DND-41 (cell line): ENCODE data around the gene RAPGEF2.
"Not testable (repeated sequence)": the region's sequence is repeated elsewhere in the genome, so short reads cannot be mapped to it uniquely, and the experiment has no call there.

Experiments
- ATAC-seq: fragments of 200-7000 bp; cut with Tn5 transposase; 3 replicates; pipeline ENCODE4 v1.9.1; 2021; ENCODE audit warnings: low read depth; ENCODE audit not compliant: insufficient read depth
- DNase-seq: peaks from one replicate; pipeline ENCODE4 v3.0.0-alpha.2; 2020
- H2AFZ ChIP-seq: 2 replicates; pipeline ENCODE4 v1.6.0; 2012; ENCODE audit warnings: low read depth, low read length
- H3K27ac ChIP-seq: 2 replicates; pipeline ENCODE4 v1.5.1; 2012; ENCODE audit warnings: low read length, inconsistent platforms
- H3K27me3 ChIP-seq: fragments of 200-600 bp; sonication (generic); 2 replicates; pipeline ENCODE4 v1.6.0; 2012; ENCODE audit warnings: low read length, mild to moderate bottlenecking, inconsistent platforms; ENCODE audit not compliant: insufficient read depth, poor library complexity
- H3K36me3 ChIP-seq: 2 replicates; pipeline ENCODE4 v1.5.1; 2012; ENCODE audit warnings: low read length, inconsistent platforms; ENCODE audit not compliant: insufficient read depth
- H3K4me1 ChIP-seq: 2 replicates; pipeline ENCODE4 v1.5.1; 2012; ENCODE audit warnings: mild to moderate bottlenecking, low read length; ENCODE audit not compliant: insufficient read depth
- H3K4me2 ChIP-seq: 2 replicates; pipeline ENCODE4 v1.6.0; 2012; ENCODE audit warnings: mild to moderate bottlenecking, moderate library complexity, low read length, inconsistent platforms; ENCODE audit not compliant: insufficient read depth
- H3K4me3 ChIP-seq, 2 experiments: fragments of 200-600 bp in 1 of 2; shearing (Covaris generic) in 1 of 2; 2 replicates each; pipeline ENCODE4 v1.5.1; 2012 to 2016; ENCODE audit warnings: inconsistent platforms in 2 of 2, low read length in 2 of 2, mild to moderate bottlenecking in 2 of 2, low read depth in 1 of 2, moderate library complexity in 1 of 2
- H3K79me2 ChIP-seq: 2 replicates; pipeline ENCODE4 v1.6.0; 2012; ENCODE audit warnings: low read length, inconsistent platforms; ENCODE audit not compliant: insufficient read depth
- H3K9ac ChIP-seq: 2 replicates; pipeline ENCODE4 v1.6.0; 2012; ENCODE audit warnings: low read depth, mild to moderate bottlenecking, inconsistent platforms, low read length, moderate library complexity
- H3K9me3 ChIP-seq: 2 replicates; pipeline ENCODE4 v1.5.1; 2012; ENCODE audit warnings: low read length, moderate library complexity, mild to moderate bottlenecking, inconsistent platforms; ENCODE audit not compliant: insufficient read depth, severe bottlenecking
- H4K20me1 ChIP-seq: 2 replicates; pipeline ENCODE4 v1.6.0; 2012; ENCODE audit warnings: low read length; ENCODE audit not compliant: insufficient read depth
- EZH2 ChIP-seq: IDR thresholded peaks from 3 replicates; pipeline ENCODE4 v1.6.1; 2012; ENCODE audit warnings: borderline replicate concordance, low read depth, mild to moderate bottlenecking, moderate library complexity, low read length, inconsistent platforms; ENCODE audit not compliant: severe bottlenecking
- TF ChIP-seq, protein P1 (sequence below): IDR thresholded peaks from 2 replicates; pipeline ENCODE4 v1.5.1; 2012; ENCODE audit warnings: borderline replicate concordance, low read length, moderate library complexity, mild to moderate bottlenecking; ENCODE audit not compliant: poor library complexity, severe bottlenecking; ENCODE audit errors: extremely low read depth

The RAPGEF2 gene

DNA sequence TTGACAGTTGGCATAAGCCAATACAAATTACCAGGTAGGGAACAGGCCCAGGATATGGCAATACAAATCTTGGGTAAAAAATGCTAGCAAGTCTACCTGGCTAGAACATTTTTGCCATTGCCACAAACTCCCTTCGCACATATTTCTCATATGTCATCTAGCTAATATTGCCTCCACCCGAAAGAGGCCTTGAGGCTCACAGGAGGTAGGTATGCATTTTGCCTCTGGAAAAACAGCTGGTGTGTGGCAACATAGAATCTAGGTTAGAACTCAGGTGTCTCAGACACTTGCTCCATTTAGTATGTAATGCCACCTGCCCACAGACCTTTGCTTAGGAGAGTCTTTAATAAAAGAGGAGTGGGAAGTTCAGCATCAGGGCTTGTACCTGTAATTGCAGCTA is 16.3 kb upstream of the RAPGEF2 start:
- no peak for ATAC-seq
- H3K79me2 ChIP-seq, result no peaks in the 10 kb centered on the region
- H3K9ac ChIP-seq, result no peak overlapping the region
- no peaks in the 10 kb centered on the region for H3K36me3 ChIP-seq
- no peaks in the 10 kb centered on the region for H4K20me1 ChIP-seq
- H3K9me3 ChIP-seq, result no peaks in the 10 kb centered on the region
- no peaks in the 10 kb centered on the region for H3K27me3 ChIP-seq
- H3K4me1 ChIP-seq, result no peaks in the 10 kb centered on the region
- DNase-seq, result no peak
- TF ChIP-seq, protein P1, sequence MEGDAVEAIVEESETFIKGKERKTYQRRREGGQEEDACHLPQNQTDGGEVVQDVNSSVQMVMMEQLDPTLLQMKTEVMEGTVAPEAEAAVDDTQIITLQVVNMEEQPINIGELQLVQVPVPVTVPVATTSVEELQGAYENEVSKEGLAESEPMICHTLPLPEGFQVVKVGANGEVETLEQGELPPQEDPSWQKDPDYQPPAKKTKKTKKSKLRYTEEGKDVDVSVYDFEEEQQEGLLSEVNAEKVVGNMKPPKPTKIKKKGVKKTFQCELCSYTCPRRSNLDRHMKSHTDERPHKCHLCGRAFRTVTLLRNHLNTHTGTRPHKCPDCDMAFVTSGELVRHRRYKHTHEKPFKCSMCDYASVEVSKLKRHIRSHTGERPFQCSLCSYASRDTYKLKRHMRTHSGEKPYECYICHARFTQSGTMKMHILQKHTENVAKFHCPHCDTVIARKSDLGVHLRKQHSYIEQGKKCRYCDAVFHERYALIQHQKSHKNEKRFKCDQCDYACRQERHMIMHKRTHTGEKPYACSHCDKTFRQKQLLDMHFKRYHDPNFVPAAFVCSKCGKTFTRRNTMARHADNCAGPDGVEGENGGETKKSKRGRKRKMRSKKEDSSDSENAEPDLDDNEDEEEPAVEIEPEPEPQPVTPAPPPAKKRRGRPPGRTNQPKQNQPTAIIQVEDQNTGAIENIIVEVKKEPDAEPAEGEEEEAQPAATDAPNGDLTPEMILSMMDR, result no peak
- TF ChIP-seq EZH2, result no peak
- no peak overlapping the region for H3K27ac ChIP-seq
- no peak overlapping the region for H2AFZ ChIP-seq
- H3K4me3 ChIP-seq, result no peak overlapping the region
- no peak overlapping the region for H3K4me2 ChIP-seq

DNA sequence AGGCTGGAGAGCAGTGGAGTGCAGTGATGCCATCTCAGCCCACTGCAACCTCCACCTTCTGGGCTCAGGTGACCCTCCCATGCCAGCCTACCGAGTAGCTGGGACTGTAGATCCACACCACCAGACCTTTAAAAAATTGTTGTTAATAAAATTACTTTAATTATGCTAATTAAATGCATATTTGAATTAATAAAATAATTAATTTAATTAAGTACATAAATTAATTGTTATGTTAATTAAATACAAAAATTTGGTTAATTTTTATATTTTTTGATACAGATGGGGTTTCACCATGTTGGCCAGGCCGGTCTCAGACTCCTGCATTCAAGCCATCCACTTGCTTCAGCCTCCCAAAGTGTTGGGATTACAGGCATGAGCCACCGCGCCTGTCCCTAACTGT is 12.6 kb upstream of the RAPGEF2 start:
- Histone ChIP-seq H3K27ac (no peak overlapping the region), H3K36me3 (no peaks in the 10 kb centered on the region), H3K9ac (no peak overlapping the region), H3K79me2 (no peaks in the 10 kb centered on the region), H3K27me3 (no peaks in the 10 kb centered on the region), H4K20me1 (no peaks in the 10 kb centered on the region), H3K4me2 (no peak overlapping the region), H2AFZ (no peak overlapping the region), H3K4me1 (no peaks in the 10 kb centered on the region), H3K9me3 (no peaks in the 10 kb centered on the region), H3K4me3 (no peak overlapping the region)
- no peak for TF ChIP-seq EZH2
- TF ChIP-seq, protein P1, result no peak
- ATAC-seq (no peak), DNase-seq (no peak)

DNA sequence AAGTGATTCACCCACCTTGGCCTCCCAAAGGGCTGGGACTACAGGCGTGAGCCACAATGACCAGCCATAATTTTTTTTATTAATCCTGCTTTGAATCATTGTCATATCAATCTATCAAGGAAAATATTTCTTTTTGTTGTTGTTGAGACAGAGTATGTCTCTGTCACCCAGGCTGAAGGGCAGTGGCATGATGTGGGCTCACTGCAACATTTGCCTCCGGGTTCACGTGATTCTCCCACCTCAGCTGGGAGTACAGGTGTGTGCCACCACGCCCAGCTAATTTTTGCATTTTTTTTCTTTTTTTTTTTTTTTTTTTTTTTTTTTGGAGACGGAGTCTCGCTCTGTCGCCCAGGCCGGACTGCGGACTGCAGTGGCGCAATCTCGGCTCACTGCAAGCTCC is 8.7 kb upstream of the RAPGEF2 start:
- H3K4me2 ChIP-seq, H3K4me1 ChIP-seq, ATAC-seq, H3K9ac ChIP-seq, H4K20me1 ChIP-seq, H3K4me3 ChIP-seq, H3K9me3 ChIP-seq, H3K36me3 ChIP-seq, H3K27ac ChIP-seq, H2AFZ ChIP-seq, DNase-seq, H3K79me2 ChIP-seq: not testable (repeated sequence)
- H3K27me3 ChIP-seq, result peaks cover 13% of the 10 kb centered on the region

DNA sequence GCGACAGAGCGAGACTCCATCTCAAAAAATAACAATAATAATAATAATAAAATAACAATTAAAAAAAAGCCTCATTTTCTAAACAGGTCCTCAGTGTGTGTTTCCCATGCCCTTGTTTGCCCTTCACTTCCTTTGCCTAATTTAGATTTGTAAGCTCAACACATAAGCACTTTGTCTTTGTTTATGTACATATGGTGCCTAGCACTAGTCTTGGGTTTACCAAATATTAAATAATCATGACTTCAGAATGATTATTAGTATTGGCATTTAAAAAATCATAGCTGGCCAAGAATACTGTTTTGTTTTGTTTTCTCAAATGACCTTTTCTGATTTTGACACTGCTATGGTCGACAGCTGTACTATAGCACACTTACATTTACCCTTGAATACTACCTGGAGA is 6.4 kb upstream of the RAPGEF2 start:
- Histone ChIP-seq H2AFZ (no peak overlapping the region), H3K9ac (no peak overlapping the region), H3K9me3 (no peaks in the 10 kb centered on the region), H3K36me3 (no peaks in the 10 kb centered on the region), H4K20me1 (no peaks in the 10 kb centered on the region), H3K4me3 (no peak overlapping the region), H3K27ac (no peak overlapping the region), H3K4me1 (0 out of 2 replicates have a peak, but pooled peaks cover 5% of the 10 kb centered on the region), H3K4me2 (no peak overlapping the region), H3K27me3 (peaks cover 24% of the 10 kb centered on the region), H3K79me2 (no peaks in the 10 kb centered on the region)
- ATAC-seq, result no peak
- no peak for DNase-seq
- TF ChIP-seq EZH2, result no peak
- TF ChIP-seq, protein P1, result no peak
